GM18498 (cell line): Measurements from ENCODE around the gene ZNF296.

Source experiments
- ATAC-seq: cut with Tn5 transposase; IDR thresholded peaks from one replicate; pipeline ENCODE4 v1.9.1; 2021; ENCODE audit warnings: mild to moderate bottlenecking, moderate library complexity; ENCODE audit not compliant: unreplicated experiment

ZNF296 gene

DNA sequence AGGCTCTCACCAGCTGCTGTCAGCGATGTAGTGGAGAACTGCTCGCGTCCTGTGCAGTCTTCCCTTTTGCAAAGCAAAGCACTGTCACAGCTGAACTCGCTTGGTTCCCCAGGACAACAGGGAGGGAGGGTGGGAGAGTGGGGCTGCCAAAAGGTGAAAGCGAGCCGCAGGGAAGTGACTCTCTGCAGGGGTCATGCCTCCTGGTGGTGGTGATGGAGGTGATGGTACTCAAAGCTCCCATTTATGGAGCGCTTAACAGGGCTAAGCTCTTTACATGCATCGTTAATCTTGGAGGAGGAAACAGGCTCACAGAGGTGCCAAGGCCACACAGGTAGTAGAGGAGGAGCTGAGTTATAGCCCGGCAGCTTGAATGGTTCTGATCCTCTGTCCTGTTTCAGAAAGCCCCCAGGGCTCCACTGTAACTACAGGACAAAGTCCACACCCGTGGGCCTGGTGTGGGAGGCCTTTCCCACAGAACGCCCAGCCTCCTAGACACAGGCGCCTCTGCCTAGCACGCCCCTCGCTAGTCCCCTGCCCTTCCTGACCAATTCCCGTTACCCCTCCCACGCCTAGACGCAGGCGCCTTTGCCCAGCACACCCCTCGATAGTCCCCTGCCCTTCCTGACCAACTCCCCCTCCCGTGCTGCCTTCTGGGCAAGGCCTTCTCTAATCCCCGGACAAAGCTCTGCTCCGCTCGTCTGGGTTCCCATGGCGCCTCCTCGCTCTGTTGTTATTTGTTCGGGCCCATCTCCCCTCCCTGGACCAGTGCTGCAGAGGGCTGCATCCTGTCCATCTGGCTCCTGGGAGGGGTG is 27.4 kb upstream of the ZNF296 start:
- ATAC-seq, result no peak

DNA sequence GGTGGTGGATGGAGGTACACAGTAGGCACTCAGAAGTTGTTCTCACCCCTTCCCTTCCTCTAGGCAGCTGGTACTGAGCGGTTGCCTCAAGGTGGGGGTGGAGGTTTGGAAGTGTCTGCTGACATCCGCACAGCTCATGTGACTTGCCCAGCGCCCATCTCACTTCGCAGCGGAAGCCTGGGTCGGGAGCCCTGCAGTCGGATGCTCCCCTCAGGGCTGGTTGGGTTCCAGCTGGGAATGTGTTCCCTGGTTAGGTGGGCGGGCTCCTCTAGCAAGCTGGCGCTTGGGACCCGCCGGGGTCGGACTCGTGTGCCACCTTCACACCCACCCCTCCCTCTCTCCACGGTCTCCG is 26.9 kb upstream of the ZNF296 start:
- no peak for ATAC-seq

DNA sequence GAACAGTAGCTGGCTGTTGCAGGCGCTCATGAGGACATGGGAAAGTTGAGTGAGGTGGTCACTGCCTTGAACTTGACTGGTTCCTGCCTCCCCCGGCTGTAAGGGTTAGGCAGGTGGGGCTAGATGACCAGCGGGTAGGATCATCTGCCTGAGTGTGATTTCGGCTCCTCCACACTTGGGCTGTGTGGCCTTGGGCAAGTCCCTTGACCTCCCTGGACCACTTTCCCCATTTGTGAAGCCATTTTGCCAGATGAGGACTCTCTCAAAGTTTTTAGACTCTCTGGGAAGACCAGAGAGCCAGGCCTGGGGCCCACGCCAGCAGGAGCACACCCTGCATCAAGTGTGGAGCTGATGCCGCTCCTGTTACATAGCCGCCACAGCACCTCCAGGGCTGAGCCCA is 26.2 kb upstream of the ZNF296 start:
- ATAC-seq, result no peak

GRCh38 chr19:45101806-45102205 is 25.5 kb upstream of the ZNF296 start:
- ATAC-seq, result no peak

DNA sequence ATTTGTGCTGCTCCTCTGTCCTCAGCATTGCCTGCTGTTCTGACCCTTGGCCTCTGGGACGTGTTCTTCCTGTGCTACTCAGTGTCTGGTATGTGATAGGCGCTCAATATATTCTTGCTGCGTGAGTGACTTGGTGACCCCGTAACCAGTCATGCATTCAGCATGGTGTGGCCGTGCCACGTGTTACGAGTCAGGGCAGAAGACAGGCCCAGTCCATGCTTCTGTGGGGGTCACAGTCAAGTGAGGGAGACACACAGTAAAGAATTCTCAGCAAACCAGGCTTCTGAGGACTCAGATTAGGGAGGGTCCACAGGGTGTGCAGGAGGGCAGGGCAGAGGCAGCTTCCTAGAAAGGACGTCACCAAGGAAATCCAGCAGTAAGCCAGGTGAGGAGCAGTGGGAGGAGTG is 24.6 kb upstream of the ZNF296 start:
- no peak for ATAC-seq

DNA sequence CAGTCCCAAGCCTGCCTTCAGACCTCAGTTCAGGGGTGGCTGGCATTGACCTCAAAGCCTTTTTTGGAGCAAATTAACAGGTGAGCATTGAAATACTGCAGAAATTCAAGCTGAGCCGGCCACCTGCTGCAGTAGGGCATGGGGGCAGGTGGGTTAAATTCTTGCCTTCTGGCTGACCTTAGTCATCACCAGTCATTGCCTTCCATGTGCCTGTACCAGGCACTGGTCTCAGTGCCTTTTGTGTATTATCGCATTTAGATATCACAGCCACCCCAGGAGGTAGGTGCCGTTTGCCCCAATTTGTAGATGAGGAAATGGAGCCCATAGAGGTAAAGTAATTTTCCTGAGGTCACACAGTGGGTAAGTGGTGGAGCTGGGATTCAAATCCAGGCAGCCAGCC is 23.9 kb upstream of the ZNF296 start:
- no peak for ATAC-seq

- no peak for ATAC-seq
Observed at GRCh38 chr19:45099467-45100191, 23.4 kb upstream of the ZNF296 start.

GRCh38 chr19:45098521-45099466 is 22.5 kb upstream of the ZNF296 start:
- ATAC-seq, result no peak

DNA sequence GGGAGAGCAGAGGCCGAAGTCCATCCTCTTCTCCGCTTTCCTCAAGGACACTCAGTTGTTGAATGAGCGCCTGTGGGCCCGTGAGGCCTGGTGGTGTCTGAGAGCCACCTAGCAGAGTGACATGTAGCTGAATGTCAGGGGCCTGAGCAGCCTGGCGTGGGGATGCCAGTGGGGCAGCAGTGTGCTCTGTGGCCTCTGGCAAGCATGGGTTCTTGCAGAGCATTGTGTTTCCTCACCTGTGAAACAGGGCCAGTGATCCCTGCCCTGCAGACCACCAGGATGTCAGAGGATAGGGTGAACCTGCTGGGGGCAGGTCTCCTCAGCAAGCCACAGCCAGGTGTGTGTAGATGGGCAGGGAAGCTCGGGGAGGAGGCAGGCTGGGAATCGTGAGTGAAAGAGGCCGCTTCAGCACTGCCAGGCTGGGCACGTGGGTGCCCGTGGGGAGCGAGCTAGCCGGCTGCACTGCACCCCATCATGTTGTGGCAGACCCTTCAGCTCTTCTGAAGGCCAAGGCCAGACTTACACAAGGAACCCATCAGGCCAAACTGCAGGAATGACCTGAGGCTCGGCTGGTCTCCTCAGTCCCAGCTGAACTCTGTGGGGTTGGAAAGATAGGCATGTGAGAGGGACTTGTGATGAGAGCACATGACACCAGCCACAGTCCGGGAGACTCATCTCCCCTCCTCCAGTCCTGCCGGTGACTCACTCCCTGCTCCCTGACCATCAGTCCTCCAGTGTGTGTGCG is 21.7 kb upstream of the ZNF296 start:
- no peak for ATAC-seq

DNA sequence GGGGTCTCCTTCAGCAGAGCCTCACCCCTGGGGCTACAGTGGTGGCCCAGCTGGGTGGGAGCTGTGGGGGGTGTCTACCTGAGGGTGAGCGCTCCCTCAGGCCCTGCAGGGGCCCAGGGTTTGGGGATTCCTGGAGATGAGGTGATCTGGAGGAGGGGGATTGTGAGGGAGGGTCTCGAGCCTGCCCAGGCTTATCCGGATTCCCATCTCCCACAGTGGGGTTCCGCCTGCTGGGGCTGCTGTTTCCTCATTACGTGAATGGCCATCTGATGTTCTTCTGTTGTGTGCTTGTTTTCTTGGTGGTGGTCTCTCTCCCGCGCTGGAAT is 21.1 kb upstream of the ZNF296 start:
- ATAC-seq, result no peak

DNA sequence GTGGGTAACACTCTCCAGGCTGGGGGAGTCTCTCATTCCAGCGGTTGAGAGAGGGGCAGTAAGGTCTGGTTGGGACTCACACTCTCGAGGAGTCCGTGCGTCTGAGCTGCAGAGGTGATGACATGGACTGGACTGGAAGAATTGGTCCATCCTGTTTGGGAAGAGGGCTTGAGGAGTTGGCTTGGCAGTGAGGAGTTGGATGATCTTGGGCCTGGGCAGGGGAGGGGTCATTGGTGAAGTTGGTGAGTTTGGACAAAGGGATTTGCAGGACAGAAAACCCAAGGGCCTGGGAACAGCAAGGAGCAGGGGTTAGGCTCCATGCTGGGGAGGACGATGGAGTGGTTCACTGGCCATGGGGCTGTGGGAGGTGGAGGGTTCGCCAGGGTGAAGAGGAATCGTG is 20.4 kb upstream of the ZNF296 start:
- ATAC-seq, result no peak

DNA sequence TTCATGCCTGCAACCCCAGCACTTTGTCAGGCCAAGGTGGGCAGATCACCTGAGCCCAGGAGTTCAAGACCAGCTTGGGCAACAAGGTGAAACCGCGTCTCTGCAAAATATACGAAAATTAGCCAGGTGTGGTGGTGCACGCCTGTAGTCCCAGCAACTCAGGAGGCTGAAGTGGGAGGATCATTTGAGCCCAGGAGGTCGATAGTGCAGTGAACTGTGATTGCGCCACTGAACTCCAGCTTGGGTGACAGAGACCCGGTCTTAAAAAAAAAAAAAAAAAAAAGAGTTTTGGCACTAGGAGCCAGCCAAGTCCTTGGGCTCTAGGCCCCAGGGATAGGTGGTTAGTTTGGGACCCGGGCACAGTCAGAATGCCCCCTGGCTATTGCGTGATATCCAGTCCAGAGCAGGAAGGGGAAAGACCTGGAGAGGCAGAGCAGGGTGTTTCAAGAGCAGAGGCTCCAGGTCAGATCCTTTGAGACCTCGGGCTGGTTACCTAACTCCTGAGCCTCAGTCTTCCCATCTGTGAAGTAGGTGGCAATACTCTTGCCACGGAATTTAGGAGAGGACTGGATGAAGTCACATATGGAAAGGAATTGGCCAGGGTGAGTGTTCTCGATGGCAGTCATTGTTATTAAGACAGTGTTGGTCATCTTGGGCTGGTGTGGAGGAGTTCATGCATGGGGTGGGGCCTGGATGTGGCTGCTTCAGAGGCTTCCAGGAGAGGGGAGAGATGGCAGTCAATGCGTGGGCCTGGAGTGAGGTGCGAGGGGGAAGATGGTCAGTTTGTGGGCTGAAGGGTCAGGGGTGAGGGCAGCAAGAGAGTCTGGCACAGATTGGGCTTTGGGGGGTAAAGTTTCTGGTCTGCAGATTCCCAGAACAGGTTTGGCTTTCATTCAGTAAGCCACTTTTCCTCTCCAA is 19.5 kb upstream of the ZNF296 start:
- ATAC-seq, result no peak

- no peak for ATAC-seq
Observed at GRCh38 chr19:45094707-45095106, 18.4 kb upstream of the ZNF296 start.

DNA sequence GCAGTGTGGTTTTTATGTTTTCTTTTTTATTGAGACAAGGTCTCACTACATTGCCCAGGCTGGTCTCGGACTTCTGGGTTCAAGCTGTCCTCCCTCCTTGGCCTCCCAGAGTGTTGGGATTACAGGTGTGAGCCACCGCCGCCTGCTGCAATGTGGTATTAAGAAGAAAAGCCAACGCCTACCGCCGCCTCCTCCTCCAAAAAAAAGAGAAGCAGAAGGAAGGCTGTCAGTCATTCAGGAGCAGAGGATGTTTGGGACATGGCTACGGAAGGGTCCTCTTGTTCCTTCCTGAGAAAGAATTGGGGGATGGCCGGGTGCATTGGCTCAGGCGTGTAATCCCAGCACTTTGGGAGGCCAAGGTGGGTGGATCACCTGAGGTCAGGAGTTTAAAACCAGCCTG is 17.9 kb upstream of the ZNF296 start:
- no peak for ATAC-seq

DNA sequence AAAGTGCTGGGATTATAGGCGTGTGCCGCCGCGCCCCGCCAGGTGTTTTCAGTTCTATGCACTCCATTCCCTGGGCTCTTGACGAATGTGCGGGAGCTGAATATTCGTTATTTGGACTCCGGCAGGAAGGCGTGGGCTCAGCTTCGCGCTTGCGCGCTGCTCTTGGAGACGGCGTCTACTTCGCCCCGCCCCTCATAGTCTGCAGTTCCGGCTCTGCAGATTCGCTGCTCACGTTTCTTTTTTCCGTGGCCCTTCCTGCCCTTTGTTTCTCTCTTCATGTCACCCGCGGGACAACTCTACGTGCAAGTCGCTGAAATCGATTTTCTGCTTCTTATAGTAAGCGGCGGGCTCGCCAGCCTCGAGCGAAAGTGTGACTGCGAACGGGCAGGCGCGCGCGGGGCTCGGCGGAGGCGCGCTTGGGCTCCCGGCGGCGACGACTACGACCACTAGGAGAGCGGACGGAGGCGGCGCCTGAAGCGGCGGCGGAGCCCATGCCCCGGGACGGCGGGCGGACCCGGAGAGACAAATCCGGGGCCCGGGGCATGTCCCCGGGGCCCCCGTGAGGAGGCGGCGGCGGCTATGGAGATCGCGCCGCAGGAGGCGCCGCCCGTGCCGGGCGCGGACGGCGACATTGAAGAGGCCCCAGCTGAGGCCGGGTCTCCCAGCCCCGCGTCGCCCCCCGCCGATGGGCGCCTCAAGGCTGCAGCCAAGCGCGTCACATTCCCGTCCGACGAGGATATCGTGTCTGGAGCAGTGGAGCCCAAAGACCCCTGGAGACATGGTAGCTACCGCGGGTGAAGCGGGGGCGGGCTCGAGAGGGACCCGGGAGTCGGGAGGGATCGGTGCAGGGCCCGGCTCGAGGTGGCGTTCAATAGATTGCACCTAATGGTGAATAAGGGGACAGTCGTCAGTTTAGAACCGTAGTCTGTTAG is 16.7 kb upstream of the ZNF296 start, which contains the start of gene PPP1R37:
Gene PPP1R37 (plus strand): TSS at position 433 of the 932 bp plus-strand sequence. CDS start 147 bp downstream, at position 580.
- ATAC-seq, result peak; percentile 59

DNA sequence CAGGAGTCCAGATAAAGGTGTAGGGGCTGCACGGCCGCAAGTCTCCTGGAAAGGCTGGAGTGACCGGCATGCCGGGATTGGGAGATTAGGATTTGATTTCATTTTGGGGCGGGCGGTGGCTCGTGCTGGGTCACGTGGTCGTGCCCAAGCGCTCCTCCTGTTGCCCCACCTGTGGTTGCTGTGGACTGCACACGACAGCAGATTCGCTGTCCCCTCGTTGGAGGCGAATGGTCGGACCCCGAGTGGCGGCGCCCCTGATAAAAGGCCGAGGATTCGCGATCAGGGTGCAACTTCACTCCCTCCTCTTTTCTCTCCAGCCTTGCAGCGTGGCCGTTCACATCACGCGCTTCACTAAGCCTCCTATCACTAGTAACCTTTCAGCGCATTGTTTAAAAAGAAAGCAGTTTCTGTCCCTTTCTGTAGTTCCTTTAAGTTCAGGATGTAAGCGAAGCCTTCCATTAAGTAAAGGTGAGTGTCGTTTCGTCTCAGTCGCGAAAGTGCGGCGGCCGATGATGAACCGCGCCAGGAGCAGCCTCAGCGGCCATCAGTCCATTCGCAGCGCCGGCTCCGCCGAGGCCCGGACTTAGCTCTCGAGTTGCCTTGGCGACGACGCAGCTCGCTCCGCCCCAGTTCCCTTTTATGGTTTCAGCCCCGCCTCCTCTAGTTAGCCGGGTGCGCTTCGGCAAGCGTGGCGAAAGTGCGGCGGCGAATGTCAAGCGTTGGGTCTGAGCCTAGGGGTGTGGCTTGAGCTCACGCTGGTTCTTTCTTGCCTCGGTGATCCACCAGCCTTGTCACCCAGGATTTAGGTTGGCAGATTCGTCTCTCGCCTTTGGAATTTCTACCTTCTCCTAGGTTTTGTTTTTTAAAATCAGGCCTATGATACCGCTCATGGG is 15.0 kb upstream of the ZNF296 start:
- ATAC-seq, result peak; percentile 55

- no peak for ATAC-seq
Observed at GRCh38 chr19:45090606-45091005, 14.3 kb upstream of the ZNF296 start.

DNA sequence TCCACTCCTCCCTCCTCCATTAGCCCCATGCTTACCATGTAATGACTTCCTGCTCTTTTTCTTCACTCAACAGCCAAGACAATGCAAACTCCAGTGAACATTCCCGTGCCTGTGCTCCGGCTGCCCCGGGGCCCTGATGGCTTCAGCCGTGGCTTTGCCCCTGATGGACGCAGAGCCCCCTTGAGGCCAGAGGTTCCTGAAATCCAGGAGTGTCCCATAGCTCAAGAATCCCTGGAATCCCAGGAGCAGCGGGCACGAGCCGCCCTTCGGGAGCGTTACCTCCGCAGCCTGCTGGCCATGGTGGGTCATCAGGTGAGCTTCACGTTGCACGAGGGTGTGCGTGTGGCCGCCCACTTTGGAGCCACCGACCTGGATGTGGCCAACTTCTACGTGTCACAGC is 13.8 kb upstream of the ZNF296 start:
- no peak for ATAC-seq
